Calu3 (cell line): ENCODE data around the gene ABCG1. TPM values are rescaled to one million over a fixed set of nuclear protein-coding genes. Genes with fewer than 3 reads are reported as not detected.

Source experiments
- BruUV-seq: library from RNA; stranded (reverse); fragments of 400-500 nt; replicated peaks from 2 replicates; lab custom pipeline; 2021; lab: Mats Ljungman, UMichigan
- CTCF ChIA-PET: fragments of 300-600 bp; sonication (Branson Sonifier 250); formaldehyde crosslinking; loops from one replicate; lab custom pipeline; 2022; ENCODE audit warnings: antibody characterized with exemption; lab: Charles Lee
- DNase-seq: peaks from one replicate; pipeline ENCODE4 v3.0.0; 2022
- H3K27ac Mint-ChIP-seq: one replicate; pipeline ENCODE4 v1.8.0; 2022; ENCODE audit warnings: mixed read lengths; ENCODE audit not compliant: unreplicated experiment
- H3K27me3 Mint-ChIP-seq: one replicate; pipeline ENCODE4 v1.8.0; 2022; ENCODE audit warnings: mixed read lengths; ENCODE audit not compliant: unreplicated experiment
- H3K36me3 Mint-ChIP-seq: one replicate; pipeline ENCODE4 v1.8.0; 2022; ENCODE audit warnings: mild to moderate bottlenecking, moderate library complexity, mixed read lengths; ENCODE audit not compliant: insufficient read depth, unreplicated experiment
- H3K4me1 Mint-ChIP-seq: one replicate; pipeline ENCODE4 v1.8.0; 2022; ENCODE audit warnings: mild to moderate bottlenecking, low read depth, mixed read lengths; ENCODE audit not compliant: unreplicated experiment
- H3K4me3 Mint-ChIP-seq: one replicate; pipeline ENCODE4 v1.8.0; 2022; ENCODE audit warnings: mild to moderate bottlenecking, low read depth, moderate library complexity, mixed read lengths; ENCODE audit not compliant: unreplicated experiment
- H3K9me3 Mint-ChIP-seq: one replicate; pipeline ENCODE4 v1.8.0; 2022; ENCODE audit warnings: low read depth, mixed read lengths; ENCODE audit not compliant: unreplicated experiment
- CTCF ChIP-seq: fragments of 200-600 bp; IDR thresholded peaks from one replicate; pipeline ENCODE4 v1.8.0; 2022; ENCODE audit warnings: antibody characterized with exemption; ENCODE audit not compliant: unreplicated experiment
- intact Hi-C: fragments of 100-400 bp; cut with micrococcal nuclease; formaldehyde crosslinking; loops from one replicate; pipeline ENCODE4 v1.10.0; 2022; ENCODE audit not compliant: unreplicated experiment
- total RNA-seq: library from RNA; stranded (reverse); gene quantifications from 2 replicates; pipeline ENCODE4 v1.2.3, GENCODE V29; 2022

ABCG1 gene
- total RNA-seq, 1 experiment from 2014 or later: 0.19 TPM

- H3K36me3 Mint-ChIP-seq: no peaks in the 10 kb centered on the region
- DNase-seq: no peak
- no peak overlapping the region for H3K27ac Mint-ChIP-seq
- intact Hi-C loops: loop anchor here (5.0 kb wide), 1 partner anchor 84 kb away; no protein-coding TSS in a partner anchor
- peaks cover 81% of the 10 kb centered on the region for H3K27me3 Mint-ChIP-seq
- BruUV-seq: no TSS peak
- no peaks in the 10 kb centered on the region for H3K9me3 Mint-ChIP-seq
- H3K4me3 Mint-ChIP-seq: no peak overlapping the region
- CTCF ChIA-PET: no interaction called here
- no peak for TF ChIP-seq CTCF
- H3K4me1 Mint-ChIP-seq: no peaks in the 10 kb centered on the region
Observed at GRCh38 chr21:42255825-42256224, 36.9 kb downstream of the ABCG1 start.

- Mint-ChIP-seq H3K4me3 (no peak overlapping the region), H3K27ac (no peak overlapping the region), H3K9me3 (no peaks in the 10 kb centered on the region), H3K4me1 (no peaks in the 10 kb centered on the region), H3K36me3 (no peaks in the 10 kb centered on the region), H3K27me3 (peaks cover 76% of the 10 kb centered on the region)
- BruUV-seq: no TSS peak
- no peak for TF ChIP-seq CTCF
- intact Hi-C loops: loop anchor here (5.0 kb wide), 1 partner anchor 84 kb away; no protein-coding TSS in a partner anchor
- CTCF ChIA-PET: no interaction called here
- no peak for DNase-seq
Observed at GRCh38 chr21:42256316-42256715, 37.4 kb downstream of the ABCG1 start.

DNA sequence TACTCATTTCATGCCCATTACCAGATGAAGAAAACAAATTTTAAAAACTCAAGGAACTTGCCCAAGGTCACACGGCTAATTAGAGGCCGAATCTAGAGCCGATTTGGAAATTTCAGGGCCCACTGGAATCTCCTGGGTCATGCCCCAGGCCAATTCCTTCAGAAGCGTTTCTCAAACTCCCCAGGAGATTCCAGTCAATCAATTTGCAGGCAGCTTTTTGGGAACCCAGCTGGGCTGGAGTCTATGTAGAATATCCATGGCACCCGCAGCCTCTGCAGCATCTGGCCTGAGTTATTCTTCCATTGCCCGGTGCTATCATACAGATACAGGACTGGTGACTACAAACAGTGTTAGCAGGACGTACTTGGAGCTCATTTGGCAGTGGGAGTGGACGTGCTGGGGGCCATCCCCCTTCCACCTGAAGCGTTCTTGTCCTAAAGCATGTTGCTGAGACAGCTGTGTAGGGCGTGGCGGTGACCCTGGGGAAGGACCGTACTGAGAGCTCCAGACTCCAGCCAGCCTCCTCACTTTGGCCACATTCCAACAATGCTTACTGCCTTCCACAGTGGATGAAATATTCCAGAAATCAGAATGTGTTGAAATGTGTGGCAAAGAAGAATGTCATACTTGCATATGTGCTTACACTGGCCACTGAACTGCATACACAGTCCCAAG is 38.3 kb downstream of the ABCG1 start:
- CTCF ChIA-PET: no interaction called here
- no peak for TF ChIP-seq CTCF
- no TSS peak for BruUV-seq
- Mint-ChIP-seq H3K9me3 (no peaks in the 10 kb centered on the region), H3K4me1 (no peaks in the 10 kb centered on the region), H3K27me3 (peaks cover 69% of the 10 kb centered on the region), H3K27ac (no peak overlapping the region), H3K4me3 (no peak overlapping the region), H3K36me3 (no peaks in the 10 kb centered on the region)
- intact Hi-C loops: loop anchor here (5.0 kb wide), 1 partner anchor 85 kb away; no protein-coding TSS in a partner anchor
- no peak for DNase-seq

DNA sequence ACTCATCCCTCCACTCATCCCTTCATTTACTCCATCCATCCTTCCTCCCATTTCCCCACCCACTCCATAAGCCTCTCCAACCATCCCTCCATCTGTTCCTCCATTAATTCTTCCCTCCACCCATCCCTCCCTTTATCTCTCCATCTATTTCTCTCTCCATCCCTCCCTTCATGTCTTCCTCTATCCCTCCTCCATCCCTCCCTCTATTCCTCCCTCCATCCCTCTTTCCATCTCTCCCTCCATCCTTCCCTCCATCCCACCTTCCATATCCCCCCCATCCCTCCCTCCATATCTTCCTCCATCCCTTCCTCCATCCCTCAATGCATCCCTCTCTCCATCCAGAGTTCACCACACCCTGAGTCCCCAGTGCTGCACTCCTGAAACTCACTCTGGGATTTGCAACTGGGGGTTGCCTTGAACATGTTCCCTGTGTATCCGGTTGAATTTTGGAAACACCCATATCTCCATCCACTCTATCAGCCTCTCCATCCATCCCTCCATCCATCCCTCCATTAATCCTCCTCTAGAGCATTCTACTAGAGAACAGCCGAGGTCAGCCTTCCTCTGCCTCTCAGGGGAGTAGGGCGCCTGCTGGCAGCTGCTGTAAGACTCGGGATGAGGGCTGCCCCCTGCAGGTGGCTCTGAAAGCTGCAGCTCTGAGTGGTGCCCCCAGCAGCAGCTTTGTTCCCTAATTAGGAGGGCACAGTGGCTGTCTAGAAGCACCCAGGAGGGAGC is 39.4 kb downstream of the ABCG1 start:
- Mint-ChIP-seq H3K9me3 (no peaks in the 10 kb centered on the region), H3K4me3 (no peak overlapping the region), H3K4me1 (no peaks in the 10 kb centered on the region), H3K36me3 (no peaks in the 10 kb centered on the region), H3K27ac (no peak overlapping the region), H3K27me3 (peaks cover 58% of the 10 kb centered on the region)
- no TSS peak for BruUV-seq
- CTCF ChIA-PET: interaction anchor here (0.6 to 1.5 kb wide), 4 partner anchors 30 to 118 kb away, joined by 3 to 11 read pairs (median 4); no protein-coding TSS in a partner anchor
- TF ChIP-seq CTCF: peak; percentile 56
- intact Hi-C loops: loop anchor here (5.0 kb wide), 1 partner anchor 86 kb away; no protein-coding TSS in a partner anchor
- peak; percentile 68 for DNase-seq
